GM12865 (cell line): ENCODE measurements around the gene MFF.

ENCODE experiments used
- DNase-seq: peaks from one replicate; pipeline ENCODE4 v3.0.0; 2010; ENCODE audit warnings: low read depth
- H3K4me3 ChIP-seq: 2 replicates; pipeline ENCODE4 v1.5.1; 2011; ENCODE audit warnings: mild to moderate bottlenecking, low read depth, low read length, control low read depth
- TF ChIP-seq, protein P1 (sequence below): IDR thresholded peaks from 2 replicates; pipeline ENCODE4 v1.5.1; 2011; ENCODE audit warnings: low read length, control low read depth, low read depth, inconsistent platforms; ENCODE audit not compliant: insufficient read depth; ENCODE audit errors: missing control alignments

Gene MFF

DNA sequence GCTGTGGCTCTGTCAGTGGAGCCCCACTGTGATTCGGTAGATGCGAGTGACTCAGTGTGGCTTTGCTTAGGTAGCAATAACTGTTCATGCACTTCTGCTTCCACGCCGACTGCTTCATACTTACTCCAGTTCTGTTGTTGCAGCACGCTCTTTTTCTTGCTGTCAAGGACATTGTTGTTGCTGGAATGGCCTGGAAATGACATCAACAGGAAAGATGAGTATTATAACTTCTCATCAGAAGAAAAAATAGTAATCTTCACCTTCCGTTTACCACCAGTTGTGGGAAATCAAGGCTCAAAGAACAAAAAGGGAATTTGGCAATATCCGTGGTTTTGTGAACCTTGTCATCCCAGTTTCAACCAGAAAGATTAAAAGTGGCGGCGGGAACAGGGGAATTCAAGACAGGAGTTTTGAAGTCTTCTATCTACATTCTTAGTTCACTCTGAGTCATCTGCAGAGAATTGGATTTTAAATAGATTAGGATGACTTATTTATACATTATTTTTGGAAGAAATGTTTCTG lies 45.8 kb downstream of the MFF start:
- TF ChIP-seq, protein P1, sequence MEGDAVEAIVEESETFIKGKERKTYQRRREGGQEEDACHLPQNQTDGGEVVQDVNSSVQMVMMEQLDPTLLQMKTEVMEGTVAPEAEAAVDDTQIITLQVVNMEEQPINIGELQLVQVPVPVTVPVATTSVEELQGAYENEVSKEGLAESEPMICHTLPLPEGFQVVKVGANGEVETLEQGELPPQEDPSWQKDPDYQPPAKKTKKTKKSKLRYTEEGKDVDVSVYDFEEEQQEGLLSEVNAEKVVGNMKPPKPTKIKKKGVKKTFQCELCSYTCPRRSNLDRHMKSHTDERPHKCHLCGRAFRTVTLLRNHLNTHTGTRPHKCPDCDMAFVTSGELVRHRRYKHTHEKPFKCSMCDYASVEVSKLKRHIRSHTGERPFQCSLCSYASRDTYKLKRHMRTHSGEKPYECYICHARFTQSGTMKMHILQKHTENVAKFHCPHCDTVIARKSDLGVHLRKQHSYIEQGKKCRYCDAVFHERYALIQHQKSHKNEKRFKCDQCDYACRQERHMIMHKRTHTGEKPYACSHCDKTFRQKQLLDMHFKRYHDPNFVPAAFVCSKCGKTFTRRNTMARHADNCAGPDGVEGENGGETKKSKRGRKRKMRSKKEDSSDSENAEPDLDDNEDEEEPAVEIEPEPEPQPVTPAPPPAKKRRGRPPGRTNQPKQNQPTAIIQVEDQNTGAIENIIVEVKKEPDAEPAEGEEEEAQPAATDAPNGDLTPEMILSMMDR = no peak
- DNase-seq = no peak
- H3K4me3 ChIP-seq = no peak overlapping the region

DNA sequence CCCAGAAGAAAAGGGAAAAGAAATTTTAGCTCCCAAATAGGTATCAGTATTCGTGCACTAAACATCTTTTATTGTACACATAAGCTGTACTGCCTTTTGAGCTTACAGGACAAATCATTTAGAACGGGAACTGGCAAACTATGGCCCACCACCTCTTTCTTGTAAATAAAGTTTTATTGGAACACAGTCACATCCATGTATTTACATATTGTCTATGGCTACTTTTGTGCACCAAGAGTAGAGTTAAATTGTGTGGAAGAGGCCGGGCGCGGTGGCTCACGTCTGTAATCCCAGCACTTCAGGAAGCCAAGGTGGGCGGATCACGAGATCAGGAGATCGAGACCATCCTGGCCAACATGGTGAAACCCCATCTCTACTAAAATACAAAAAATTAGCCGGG lies 48.3 kb downstream of the MFF start:
- DNase-seq = no peak
- H3K4me3 ChIP-seq = no peak overlapping the region
- TF ChIP-seq, protein P1 = no peak

DNA sequence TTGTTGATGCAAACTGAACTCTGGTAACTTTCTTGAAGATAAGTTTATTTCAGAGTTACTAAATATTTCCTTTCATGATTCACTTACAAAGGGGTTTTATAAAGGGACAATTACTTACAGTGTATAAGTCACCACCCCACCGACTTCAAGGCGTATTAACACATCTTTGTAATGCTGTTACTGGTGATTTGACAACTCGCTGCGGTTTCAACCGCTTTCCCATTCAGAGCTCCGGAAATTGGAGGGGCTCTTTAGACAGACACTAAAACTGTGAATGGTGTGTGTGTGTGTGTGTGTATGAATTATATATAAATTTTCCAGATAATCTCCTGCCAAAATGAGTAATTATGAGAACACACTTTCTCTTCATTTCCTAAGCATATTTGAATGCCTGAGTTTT lies 49.1 kb downstream of the MFF start:
- TF ChIP-seq, protein P1 = no peak
- peak; percentile 47 for DNase-seq
- H3K4me3 ChIP-seq = no peak overlapping the region

DNA sequence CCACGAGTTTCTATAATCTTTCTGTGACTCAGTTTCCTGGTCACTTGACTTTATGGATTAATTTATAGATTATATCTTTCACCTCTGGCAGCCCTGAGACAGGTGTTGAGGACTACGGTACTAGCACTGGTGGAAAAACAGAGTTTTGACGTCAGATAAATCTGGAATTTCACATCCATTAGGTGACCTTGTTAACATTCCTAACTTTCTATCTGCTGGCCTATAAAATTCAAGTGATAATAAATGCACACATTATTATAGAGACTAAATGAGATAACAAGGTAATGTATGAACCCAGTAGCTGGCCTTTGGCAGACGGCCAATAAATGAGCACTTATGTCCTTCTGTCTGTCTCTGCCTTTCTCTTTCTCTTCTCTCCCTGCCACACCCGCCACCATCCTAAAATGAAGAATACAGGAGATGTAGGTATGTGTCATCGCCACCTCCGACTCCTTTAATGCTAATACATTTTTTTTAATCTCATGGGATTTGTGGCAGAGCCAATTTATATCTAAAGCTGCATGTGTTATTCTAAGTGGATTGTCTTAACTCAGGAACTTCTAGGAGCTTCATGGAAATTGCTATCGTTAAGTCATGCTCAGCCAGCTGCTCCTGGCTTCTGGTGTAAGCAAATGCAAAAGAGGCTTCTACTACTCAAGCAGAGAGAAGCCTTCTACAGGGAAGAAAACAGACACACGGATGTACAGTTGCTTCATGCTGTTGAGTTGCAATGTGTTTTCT lies 51.8 kb downstream of the MFF start:
- H3K4me3 ChIP-seq = no peak overlapping the region
- TF ChIP-seq, protein P1 = no peak
- peak; percentile 12 for DNase-seq

DNA sequence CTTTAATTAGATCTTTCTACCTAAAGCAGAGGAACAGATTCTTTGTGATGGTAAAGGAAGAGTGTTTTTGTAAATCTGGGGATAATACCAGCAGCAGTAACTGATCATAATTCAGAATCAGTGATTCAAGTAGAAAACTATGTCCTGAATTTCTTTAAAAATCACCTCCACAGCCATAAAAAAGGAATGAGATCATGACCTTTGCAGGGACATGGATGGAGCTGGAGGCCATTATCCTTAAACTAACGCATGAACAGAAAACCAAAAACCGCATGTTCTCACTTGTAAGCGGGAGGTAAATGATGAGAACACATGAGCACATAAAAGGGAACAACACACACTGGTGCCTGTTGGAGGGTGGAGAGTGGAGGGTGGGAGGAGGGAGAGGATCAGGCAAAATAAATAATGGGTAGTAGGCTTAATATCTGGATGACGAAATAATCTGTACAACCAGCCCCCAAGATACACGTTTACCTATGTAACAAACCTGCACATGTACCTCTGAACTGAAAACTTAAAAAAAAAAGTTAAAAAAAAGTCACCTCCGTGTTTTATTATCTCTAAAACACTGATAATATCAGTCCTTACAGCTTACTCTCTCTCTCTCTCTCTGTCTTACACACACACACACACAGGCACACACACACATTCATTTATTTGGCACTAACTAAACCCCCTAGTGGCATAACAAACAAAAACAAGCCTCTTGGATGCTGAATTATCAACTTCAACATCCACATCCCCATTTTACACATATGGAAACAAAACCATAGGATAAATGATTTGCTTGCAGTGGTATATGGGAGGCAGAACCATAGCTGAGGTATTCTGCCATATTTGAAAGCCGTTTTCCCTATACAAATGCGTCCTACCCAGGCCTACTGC lies 52.7 kb downstream of the MFF start:
- H3K4me3 ChIP-seq = no peak overlapping the region
- DNase-seq = peak; percentile 26
- TF ChIP-seq, protein P1 = peak; percentile 26

DNA sequence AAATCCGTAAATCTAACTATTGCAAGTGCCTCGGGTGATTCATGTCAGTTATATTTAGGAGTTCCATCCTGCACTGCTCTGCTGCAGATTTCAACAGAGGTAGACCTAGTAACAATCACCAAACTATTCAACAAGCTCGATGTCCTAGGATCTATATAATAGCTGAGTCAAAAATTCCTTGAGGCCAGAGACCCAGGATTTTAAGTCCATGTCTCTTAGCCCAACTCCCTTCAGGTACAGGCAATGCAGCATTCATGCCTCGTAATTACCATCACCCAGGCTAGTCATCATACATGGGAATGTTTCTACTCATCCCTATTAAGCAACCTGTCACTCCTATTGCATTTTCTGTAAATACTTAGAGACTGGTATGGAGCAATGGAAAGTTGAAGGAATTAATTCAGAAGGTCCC lies 53.3 kb downstream of the MFF start:
- TF ChIP-seq, protein P1 = no peak
- no peak for DNase-seq
- H3K4me3 ChIP-seq = no peak overlapping the region
